K562 (cell line): Measurements from ENCODE around the gene CIAO3. TPM values are rescaled to one million over a fixed set of nuclear protein-coding genes. Genes with fewer than 3 reads are reported as not detected.

ENCODE experiments used
- CBX8 ChIP-seq: fragments of 200-600 bp; sonication (generic); IDR thresholded peaks from 2 replicates; pipeline ENCODE4 v1.6.1; 2012; ENCODE audit warnings: borderline replicate concordance, mixed run types, low read depth, mild to moderate bottlenecking, moderate library complexity, mixed read lengths, low read length, control low read depth, inconsistent platforms; ENCODE audit not compliant: poor library complexity, severe bottlenecking; ENCODE audit errors: extremely low read depth
- E2F6 ChIP-seq, 2 experiments: IDR thresholded peaks; 2 replicates each; pipeline ENCODE4 v1.6.1; 2011; ENCODE audit warnings: borderline replicate concordance in 1 of 2, control low read depth in 1 of 2, low read depth in 1 of 2, low read length in 1 of 2, mild to moderate bottlenecking in 1 of 2, mixed read lengths in 1 of 2, moderate library complexity in 1 of 2; ENCODE audit not compliant: insufficient read depth in 1 of 2, insufficient read length in 1 of 2, poor library complexity in 1 of 2, severe bottlenecking in 1 of 2; ENCODE audit errors: extremely low read depth in 1 of 2
- ID3 ChIP-seq, 2 experiments: fragments of 250-450 bp in 1 of 2; fragments of 450-650 bp in 1 of 2; sonication (Bioruptor Pico) in 1 of 2; IDR thresholded peaks; 2 replicates each; pipeline versions ENCODE4 v1.6.1 to v1.8.0; 2016 to 2021; ENCODE audit warnings: mild to moderate bottlenecking in 2 of 2, moderate library complexity in 2 of 2, missing compliant biosample characterization in 1 of 2, missing genetic modification characterization in 1 of 2
- MXI1 ChIP-seq: IDR thresholded peaks from 2 replicates; pipeline ENCODE4 v1.6.1; 2011; ENCODE audit warnings: low read depth, mild to moderate bottlenecking, improper control_type of control experiment, low read length
- NONO ChIP-seq, 2 experiments: fragments of 200-400 bp in 1 of 2; fragments of 450-650 bp in 1 of 2; formaldehyde crosslinking in 1 of 2; IDR thresholded peaks; 2 replicates each; pipeline ENCODE4 v1.6.1; 2017; ENCODE audit warnings: low read depth in 2 of 2, mild to moderate bottlenecking in 2 of 2, moderate library complexity in 2 of 2, low read length in 1 of 2
- NRF1 ChIP-seq, 2 experiments: fragments of 450-650 bp; IDR thresholded peaks in 1 of 2; conservative IDR thresholded peaks in 1 of 2; 2 replicates each; pipeline ENCODE4 v1.6.1; 2014; ENCODE audit warnings: mild to moderate bottlenecking in 2 of 2
- POLR2AphosphoS2 ChIP-seq: IDR thresholded peaks from 2 replicates; pipeline ENCODE4 v1.6.1; 2012; ENCODE audit warnings: low read length, improper control_type of control experiment
- PRMT5 ChIP-seq: sonication (generic); formaldehyde crosslinking; IDR thresholded peaks from 2 replicates; pipeline ENCODE4 v1.5.0; 2020; ENCODE audit warnings: missing genetic modification reagents
- SRSF9 ChIP-seq: fragments of 200-400 bp; formaldehyde crosslinking; IDR thresholded peaks from 2 replicates; pipeline ENCODE4 v1.6.1; 2017; ENCODE audit warnings: low read depth, low read length, borderline replicate concordance
- TFAP4 ChIP-seq: sonication (generic); formaldehyde crosslinking; IDR thresholded peaks from 2 replicates; pipeline ENCODE4 v1.8.0; 2022; ENCODE audit warnings: missing genetic modification reagents, mild to moderate bottlenecking, moderate library complexity, borderline replicate concordance
- THAP12 ChIP-seq: fragments of 250-450 bp; sonication (Bioruptor Pico); IDR thresholded peaks from 2 replicates; pipeline ENCODE4 v1.9.0; 2021; ENCODE audit warnings: mild to moderate bottlenecking, inconsistent platforms
- ZBTB17 ChIP-seq: fragments of 450-650 bp; formaldehyde crosslinking; IDR thresholded peaks from 2 replicates; pipeline ENCODE4 v1.4.0; 2020; ENCODE audit warnings: mild to moderate bottlenecking
- ZNF12 ChIP-seq: sonication (generic); formaldehyde crosslinking; IDR thresholded peaks from 2 replicates; pipeline ENCODE4 v1.4.0; 2020; ENCODE audit warnings: mild to moderate bottlenecking, missing genetic modification reagents
- ZNF644 ChIP-seq: fragments of 200-800 bp; sonication (Bioruptor generic); IDR thresholded peaks from 2 replicates; pipeline ENCODE4 v1.6.1; 2016; ENCODE audit warnings: low read depth, missing genetic modification characterization, missing compliant biosample characterization
- ZNF699 ChIP-seq: fragments of 250-450 bp; sonication (Bioruptor Pico); IDR thresholded peaks from 2 replicates; pipeline ENCODE4 v1.8.0; 2021; ENCODE audit warnings: mild to moderate bottlenecking, moderate library complexity; ENCODE audit not compliant: insufficient replicate concordance
- polyA plus RNA-seq, 8 experiments: library from polyadenylated mRNA; depleted of rRNA in 4 of 8; stranded (reverse) in 5 of 8; unstranded in 3 of 8; fragments of >200 nt; fragmentation: Nextera tagmentation in 2 of 8; fragmentation: Illumina TruSeq in 1 of 8; extraction: Ambion mirVana in 2 of 8; extraction: Trizol in 1 of 8; gene quantifications; 2 replicates each; pipeline versions ENCODE4 v1.2.1 to v1.2.3, GENCODE V29; 2011 to 2014; ENCODE audit warnings: inconsistent platforms in 1 of 8, missing spikeins in 1 of 8
- total RNA-seq, 7 experiments: library from RNA; depleted of rRNA in 6 of 7; stranded (reverse); fragments of >200 nt in 6 of 7; fragmentation: Illumina TruSeq in 2 of 7; extraction: Trizol in 2 of 7; gene quantifications; 2 replicates each; pipeline versions ENCODE4 v1.2.1 to v1.2.3, GENCODE V29; 2011 to 2021; ENCODE audit warnings: low replicate concordance in 1 of 7

The CIAO3 gene
- total and polyA plus RNA-seq, 9 of the 15 experiments (the other 6 are each of a cell fraction or from before 2014, with no cell fraction given), result 2.2 to 35.6 (median 18.7) TPM

GRCh38 chr16:683396-684070 is 57.3 kb downstream of the CIAO3 start (continued):
- TF ChIP-seq E2F6 (IDR thresholded peaks at IDR 0.05; ENCODE audit: borderline replicate concordance in 1 of 2, extremely low read depth in 1 of 2, insufficient read depth in 1 of 2, insufficient read length in 1 of 2, low read depth in 1 of 2, low read length in 1 of 2, poor library complexity in 1 of 2, severe bottlenecking in 1 of 2), result peak in 1 of 2 experiments; percentile 74
- no peak for TF ChIP-seq ZNF644
- no peak for TF ChIP-seq NONO (IDR thresholded peaks at IDR 0.05; ENCODE audit: low read depth in 2 of 2, low read length in 1 of 2)
- peak; percentile 50; the same call in 1 of the 2 replicates for TF ChIP-seq POLR2AphosphoS2
- no peak for TF ChIP-seq SRSF9
- peak; percentile 60 to 71 for TF ChIP-seq NRF1 (conservative IDR thresholded peaks at IDR 0.05 in 1 of 2, IDR thresholded peaks at IDR 0.05 in 1 of 2)
- TF ChIP-seq THAP12 (CRISPR knock-in tag), result peak; percentile 11; the same call in 1 of the 2 replicates
- TF ChIP-seq MXI1, result no peak
- 0 out of 2 replicates have a peak, but pooled peaks have one; percentile 18 for TF ChIP-seq PRMT5 (CRISPR knock-in tag)
- peak; percentile 53; the same call in 1 of the 2 replicates for TF ChIP-seq ZBTB17 (CRISPR knock-in tag)
- 0 out of 2 replicates have a peak, but pooled peaks have one; percentile 45 for TF ChIP-seq TFAP4 (CRISPR knock-in tag)
- no peak for TF ChIP-seq ZNF699 (CRISPR knock-in tag)
- TF ChIP-seq ID3 (CRISPR knock-in tag; IDR thresholded peaks at IDR 0.05), result no peak
- TF ChIP-seq ID3 (tag; IDR thresholded peaks at IDR 0.05), result no peak
- no peak for TF ChIP-seq CBX8
- no peak for TF ChIP-seq ZNF12 (CRISPR knock-in tag)
